Nephron progenitor cell (in vitro differentiated cells): ENCODE measurements around the gene SGCA.

Source experiments
- DNase-seq: peaks from one replicate; pipeline ENCODE4 v3.0.0; 2021
- H3K27ac Mint-ChIP-seq: 2 replicates; pipeline ENCODE4 v1.8.0; 2021; ENCODE audit warnings: mild to moderate bottlenecking, moderate library complexity, mixed read lengths
- H3K27me3 Mint-ChIP-seq: 2 replicates; pipeline ENCODE4 v1.8.0; 2021; ENCODE audit warnings: mild to moderate bottlenecking, low read depth, mixed read lengths; ENCODE audit not compliant: poor library complexity
- H3K36me3 Mint-ChIP-seq: 2 replicates; pipeline ENCODE4 v1.8.0; 2021; ENCODE audit warnings: low read depth, mixed read lengths
- H3K4me1 Mint-ChIP-seq: 2 replicates; pipeline ENCODE4 v1.8.0; 2021; ENCODE audit warnings: mixed read lengths
- H3K4me3 Mint-ChIP-seq: 2 replicates; pipeline ENCODE4 v1.8.0; 2021; ENCODE audit warnings: mild to moderate bottlenecking, moderate library complexity, mixed read lengths
- H3K9me3 Mint-ChIP-seq: 2 replicates; pipeline ENCODE4 v1.8.0; 2021; ENCODE audit warnings: mild to moderate bottlenecking, moderate library complexity, mixed read lengths
- TF ChIP-seq, protein P1 (sequence below): fragments of 200-600 bp; sonication (generic); IDR thresholded peaks from 2 replicates; pipeline ENCODE4 v1.5.0; 2021; ENCODE audit warnings: antibody characterized with exemption

The SGCA gene

GRCh38 chr17:50200457-50201275 lies 34.9 kb downstream of the SGCA start:
- TF ChIP-seq, protein P1, sequence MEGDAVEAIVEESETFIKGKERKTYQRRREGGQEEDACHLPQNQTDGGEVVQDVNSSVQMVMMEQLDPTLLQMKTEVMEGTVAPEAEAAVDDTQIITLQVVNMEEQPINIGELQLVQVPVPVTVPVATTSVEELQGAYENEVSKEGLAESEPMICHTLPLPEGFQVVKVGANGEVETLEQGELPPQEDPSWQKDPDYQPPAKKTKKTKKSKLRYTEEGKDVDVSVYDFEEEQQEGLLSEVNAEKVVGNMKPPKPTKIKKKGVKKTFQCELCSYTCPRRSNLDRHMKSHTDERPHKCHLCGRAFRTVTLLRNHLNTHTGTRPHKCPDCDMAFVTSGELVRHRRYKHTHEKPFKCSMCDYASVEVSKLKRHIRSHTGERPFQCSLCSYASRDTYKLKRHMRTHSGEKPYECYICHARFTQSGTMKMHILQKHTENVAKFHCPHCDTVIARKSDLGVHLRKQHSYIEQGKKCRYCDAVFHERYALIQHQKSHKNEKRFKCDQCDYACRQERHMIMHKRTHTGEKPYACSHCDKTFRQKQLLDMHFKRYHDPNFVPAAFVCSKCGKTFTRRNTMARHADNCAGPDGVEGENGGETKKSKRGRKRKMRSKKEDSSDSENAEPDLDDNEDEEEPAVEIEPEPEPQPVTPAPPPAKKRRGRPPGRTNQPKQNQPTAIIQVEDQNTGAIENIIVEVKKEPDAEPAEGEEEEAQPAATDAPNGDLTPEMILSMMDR, result peak; percentile 99

DNA sequence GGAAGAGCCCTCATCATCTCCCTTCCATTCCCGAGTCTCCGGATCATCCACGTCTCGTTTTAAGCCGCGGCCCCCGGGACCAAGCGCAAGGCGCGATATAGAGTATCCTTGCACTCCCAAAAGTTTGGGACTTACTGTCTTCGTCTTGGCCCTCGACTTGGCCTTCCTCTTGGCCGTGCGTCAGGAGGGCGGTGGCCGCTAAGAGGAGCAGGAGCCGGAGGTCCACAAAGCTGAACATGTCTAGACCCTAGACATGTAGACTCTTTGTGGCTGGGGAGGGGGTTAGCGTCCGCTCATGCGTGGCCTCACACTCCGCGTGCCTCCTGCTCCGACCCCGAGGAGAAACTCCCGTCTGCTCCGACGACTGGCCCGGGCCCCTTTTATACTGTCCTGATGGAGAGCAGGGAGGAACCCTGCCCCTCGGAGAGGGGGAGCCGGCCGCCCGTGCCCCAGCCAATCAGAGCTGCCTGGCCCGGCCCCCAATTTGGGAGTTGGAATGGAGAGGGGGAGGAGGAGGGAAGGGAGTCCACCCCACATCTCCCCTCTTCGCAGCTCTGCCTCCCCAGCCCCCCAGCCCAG lies 35.6 kb downstream of the SGCA start, which contains the start of gene COL1A1:
COL1A1 (minus strand) TSS at position 356 of the 579 bp plus-strand sequence; CDS start at position 238, 118 bp downstream.
- Mint-ChIP-seq H3K27ac (peak within 1 kb of the TSS; percentile 44), H3K4me1 (peaks cover 68% of the 10 kb centered on the region)

More at GRCh38 chr17:50200457-50201275, 34.9 kb downstream of the SGCA start:
- peaks cover 61% of the 10 kb centered on the region for H3K4me1 Mint-ChIP-seq
- peaks cover 29% of the 10 kb centered on the region for H3K27me3 Mint-ChIP-seq
- no peaks in the 10 kb centered on the region for H3K9me3 Mint-ChIP-seq
- peak; percentile 92 for DNase-seq
- peak overlapping the region; percentile 92 for H3K4me3 Mint-ChIP-seq
- H3K27ac Mint-ChIP-seq, result peak overlapping the region; percentile 44
- H3K36me3 Mint-ChIP-seq, result peaks cover 32% of the 10 kb centered on the region

GRCh38 chr17:50203086-50203485 lies 37.3 kb downstream of the SGCA start:
- peaks cover 23% of the 10 kb centered on the region for H3K27me3 Mint-ChIP-seq
- H3K9me3 Mint-ChIP-seq, result no peaks in the 10 kb centered on the region
- DNase-seq, result no peak
- TF ChIP-seq, protein P1, result no peak
- H3K27ac Mint-ChIP-seq, result no peak overlapping the region
- H3K4me3 Mint-ChIP-seq, result no peak overlapping the region
- H3K4me1 Mint-ChIP-seq, result peaks cover 85% of the 10 kb centered on the region
- peaks cover 9% of the 10 kb centered on the region for H3K36me3 Mint-ChIP-seq

More for the DNA sequence above, 35.6 kb downstream of the SGCA start, which contains the start of gene COL1A1:
- peak; percentile 45 for DNase-seq
- TF ChIP-seq, protein P1, result no peak
- no peaks in the 10 kb centered on the region for H3K9me3 Mint-ChIP-seq
- peaks cover 26% of the 10 kb centered on the region for H3K36me3 Mint-ChIP-seq
- H3K27me3 Mint-ChIP-seq, result peaks cover 29% of the 10 kb centered on the region
- peak within 1 kb of the TSS; percentile 92 for H3K4me3 Mint-ChIP-seq

GRCh38 chr17:50203604-50204345 lies 38.0 kb downstream of the SGCA start:
- no peaks in the 10 kb centered on the region for H3K9me3 Mint-ChIP-seq
- peaks cover 18% of the 10 kb centered on the region for H3K27me3 Mint-ChIP-seq
- no peak overlapping the region for H3K27ac Mint-ChIP-seq
- peaks cover 2% of the 10 kb centered on the region for H3K36me3 Mint-ChIP-seq
- H3K4me1 Mint-ChIP-seq, result peaks cover 85% of the 10 kb centered on the region
- DNase-seq, result no peak
- H3K4me3 Mint-ChIP-seq, result no peak overlapping the region
- TF ChIP-seq, protein P1, result no peak

DNA sequence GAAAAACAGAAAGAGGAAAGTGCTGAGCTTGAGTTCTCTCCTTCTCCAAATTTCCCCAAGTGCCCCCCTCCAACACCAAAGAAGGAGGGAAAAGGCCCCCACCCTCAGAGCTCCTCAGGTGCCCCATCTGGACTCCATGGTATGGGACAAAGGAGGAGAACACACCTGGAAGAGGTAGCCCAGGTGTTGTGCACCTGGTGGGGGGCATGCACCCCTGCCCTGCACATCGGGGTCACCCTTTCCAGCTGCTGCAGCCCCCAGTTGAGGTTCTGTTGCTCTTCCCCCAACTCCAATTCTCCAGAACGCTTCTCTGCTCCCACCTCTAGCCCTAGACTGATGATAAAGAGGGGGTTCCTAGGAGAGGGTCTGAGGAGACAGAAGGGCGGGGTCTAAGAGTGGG lies 38.6 kb downstream of the SGCA start:
- H3K4me1 Mint-ChIP-seq, result peaks cover 88% of the 10 kb centered on the region
- H3K27me3 Mint-ChIP-seq, result peaks cover 18% of the 10 kb centered on the region
- no peak overlapping the region for H3K27ac Mint-ChIP-seq

More for the DNA sequence above, 38.6 kb downstream of the SGCA start:
- Mint-ChIP-seq H3K9me3 (no peaks in the 10 kb centered on the region), H3K36me3 (no peaks in the 10 kb centered on the region), H3K4me3 (no peak overlapping the region)
- DNase-seq, result no peak
- TF ChIP-seq, protein P1, result no peak
